Transverse colon (tissue), 4 donors: Measurements from ENCODE around the gene SMAD3. TPM values are rescaled to one million over a fixed set of nuclear protein-coding genes. Genes with fewer than 3 reads are reported as not detected.

Experiments used
- DNase-seq: peaks from one replicate; pipeline ENCODE4 v3.0.0-alpha.2; 2019
- H3K27ac ChIP-seq, 4 donors: fragments of 200-600 bp; sonication (generic); 2 replicates each; pipeline ENCODE4 v1.5.1; 2016 to 2018; ENCODE audit warnings: inconsistent platforms in 4 of 4
- H3K27me3 ChIP-seq: fragments of 200-600 bp; sonication (generic); 2 replicates; pipeline ENCODE4 v1.5.1; 2017; ENCODE audit warnings: inconsistent platforms
- H3K36me3 ChIP-seq, 4 donors: fragments of 200-600 bp; sonication (generic); 2 replicates each; pipeline ENCODE4 v1.5.1; 2017 to 2019; ENCODE audit warnings: inconsistent platforms in 4 of 4
- H3K4me1 ChIP-seq, 4 donors: fragments of 200-600 bp; sonication (generic); 2 replicates each; pipeline ENCODE4 v1.5.1; 2017 to 2020; ENCODE audit warnings: inconsistent platforms in 4 of 4
- H3K4me3 ChIP-seq, 4 donors: fragments of 200-600 bp; sonication (generic); 1 replicate in 1 of 4; 2 replicates in 3 of 4; pipeline versions ENCODE4 v1.5.1 to v1.6.1; 2017 to 2019; ENCODE audit warnings: inconsistent platforms in 4 of 4
- H3K9me3 ChIP-seq, 2 donors: fragments of 200-600 bp; sonication (generic); 2 replicates each; pipeline ENCODE4 v1.5.1; 2017 to 2019; ENCODE audit warnings: inconsistent platforms in 2 of 2
- CTCF ChIP-seq, 5 experiments: fragments of 200-600 bp in 3 of 5; fragments of 450-650 bp in 2 of 5; sonication (generic) in 3 of 5; IDR thresholded peaks; 1 replicate in 2 of 5; 2 replicates in 3 of 5; pipeline ENCODE4 v1.5.1; 2016 to 2017; ENCODE audit warnings: antibody characterized with exemption in 5 of 5, inconsistent platforms in 3 of 5, mild to moderate bottlenecking in 2 of 5, moderate library complexity in 1 of 5
- EP300 ChIP-seq: sonication (generic); formaldehyde crosslinking; IDR thresholded peaks from one replicate; pipeline ENCODE4 v1.6.1; 2017; ENCODE audit warnings: antibody characterized with exemption, low read depth
- POLR2A ChIP-seq: fragments of 450-650 bp; IDR thresholded peaks from one replicate; pipeline ENCODE4 v1.6.1; 2016; ENCODE audit warnings: antibody characterized with exemption, mild to moderate bottlenecking, moderate library complexity
- POLR2AphosphoS5 ChIP-seq, 3 donors: sonication (generic); formaldehyde crosslinking; IDR thresholded peaks; one replicate each; pipeline ENCODE4 v1.6.1; 2016; ENCODE audit warnings: antibody characterized with exemption in 3 of 3
- WGBS, 2 donors: methylation state at CpG; one replicate each; pipeline ENCODE4 v1.1.5; 2018; ENCODE audit warnings: low coverage in 1 of 2; 5-methylcytosine and 5-hydroxymethylcytosine counted together
- in situ Hi-C, 4 donors: fragments of 200-750 bp; cut with MboI; loops; one replicate each; pipeline versions ENCODE4 v1.15.0 to v1.15.1; 2017; ENCODE audit warnings: low sequenced_read_pairs in 3 of 4, low pct_ligation_motif_present in 1 of 4, low pct_unique_long_range_greater_than_20kb in 1 of 4
- intact Hi-C: fragments of 100-400 bp; cut with DNase I; formaldehyde crosslinking; loops from one replicate; pipeline ENCODE4 v1.15.1; 2023; ENCODE audit warnings: low total_unique reads
- total RNA-seq, 4 donors: library from RNA; depleted of rRNA; stranded (reverse); fragments of >200 nt; gene quantifications; one replicate each; pipeline ENCODE4 v1.1.0, GENCODE V29; 2016

SMAD3 gene
- total RNA-seq, 4 donors from 2014 or later: 30.9 to 65.1 (median 57.0) TPM

- H3K27me3 ChIP-seq: no peaks in the 10 kb centered on the region
- intact Hi-C loops (loop anchor here (10.0 kb wide), 1 partner anchor 61 kb away; no protein-coding TSS in a partner anchor), in situ Hi-C loops (no loop called here)
- H3K9me3 ChIP-seq: no peaks in the 10 kb centered on the region
- peak overlapping the region; percentile 74 to 82 (median 76) for H3K27ac ChIP-seq
- TF ChIP-seq EP300: no peak
- TF ChIP-seq POLR2AphosphoS5 (IDR thresholded peaks at IDR 0.05): no peak
- TF ChIP-seq CTCF (IDR thresholded peaks at IDR 0.05): no peak
- no peak for TF ChIP-seq POLR2A
- no peaks in the 10 kb centered on the region for H3K36me3 ChIP-seq
- H3K4me1 ChIP-seq: peaks cover 37 to 76% (median 58%) of the 10 kb centered on the region in 4 donors
- 75 to 76% methylated on average over 2 to 3 of the region's 3 CpGs for WGBS, 2 donors
- no peak overlapping the region for H3K4me3 ChIP-seq
- DNase-seq: no peak
Measured at GRCh38 chr15:67124111-67124510, 58.7 kb downstream of the SMAD3 start.

- Histone ChIP-seq H3K4me3 (no peak overlapping the region), H3K4me1 (peaks cover 33 to 67% (median 52%) of the 10 kb centered on the region in 4 donors), H3K27me3 (no peaks in the 10 kb centered on the region), H3K36me3 (no peaks in the 10 kb centered on the region), H3K27ac (peak overlapping the region; percentile 74 to 82 (median 76)), H3K9me3 (no peaks in the 10 kb centered on the region)
- intact Hi-C loops: loop anchor here (10.0 kb wide), 1 partner anchor 60 kb away; no protein-coding TSS in a partner anchor
- TF ChIP-seq EP300 (no peak), POLR2AphosphoS5 (IDR thresholded peaks at IDR 0.05) (no peak), POLR2A (no peak), CTCF (IDR thresholded peaks at IDR 0.05) (no peak)
- in situ Hi-C loops: no loop called here
- WGBS, 2 donors: 76% methylated on average over 7 to 13 of the region's 13 CpGs
- DNase-seq: no peak
Measured at GRCh38 chr15:67124911-67125588, 59.6 kb downstream of the SMAD3 start.

GRCh38 chr15:67125589-67126502 lies 60.4 kb downstream of the SMAD3 start:
- H3K27me3 ChIP-seq: no peaks in the 10 kb centered on the region
- no peaks in the 10 kb centered on the region for H3K36me3 ChIP-seq
- no peak overlapping the region for H3K4me3 ChIP-seq
- in situ Hi-C loops: no loop called here
- no peak for TF ChIP-seq POLR2A
- TF ChIP-seq POLR2AphosphoS5 (IDR thresholded peaks at IDR 0.05): peak in 1 of 3 donors; percentile 3
- no peak for TF ChIP-seq CTCF (IDR thresholded peaks at IDR 0.05)
- no peak for TF ChIP-seq EP300
- no peak for DNase-seq
- no peaks in the 10 kb centered on the region for H3K9me3 ChIP-seq
- H3K27ac ChIP-seq: peak overlapping the region; percentile 74 to 82 (median 76)
- peaks cover 25 to 63% (median 44%) of the 10 kb centered on the region in 4 donors for H3K4me1 ChIP-seq
- intact Hi-C loops: loop anchor here (10.0 kb wide), 1 partner anchor 59 kb away; no protein-coding TSS in a partner anchor
- WGBS, 2 donors: 62 to 66% methylated on average over 7 to 20 of the region's 20 CpGs
